Thoracic aorta (tissue), 2 donors: Measurements from ENCODE around the gene OARD1. TPM values are rescaled to one million over a fixed set of nuclear protein-coding genes. Genes with fewer than 3 reads are reported as not detected.

ENCODE experiments used
- ATAC-seq: fragments of 150-250 bp; one replicate; pipeline ENCODE4 v1.8.0; 2017; ENCODE audit warnings: low read depth; ENCODE audit not compliant: insufficient number of reproducible peaks, low FRiP score
- DNase-seq: peaks from one replicate; pipeline ENCODE4 v3.0.0-alpha.2; 2020; ENCODE audit warnings: low spot score
- H3K27ac ChIP-seq, 2 donors: fragments of 200-600 bp; sonication (generic); 1 replicate in 1 of 2; 2 replicates in 1 of 2; pipeline ENCODE4 v1.5.1; 2016; ENCODE audit warnings: mild to moderate bottlenecking in 2 of 2, moderate library complexity in 2 of 2
- H3K27me3 ChIP-seq: fragments of 200-600 bp; sonication (generic); replicated peaks from 2 replicates; pipeline ENCODE4 v1.6.0; 2016; ENCODE audit warnings: mild to moderate bottlenecking; ENCODE audit not compliant: insufficient read depth
- H3K36me3 ChIP-seq: fragments of 200-600 bp; sonication (generic); one replicate; pipeline ENCODE4 v1.5.1; 2016
- H3K4me1 ChIP-seq, 2 donors: fragments of 200-600 bp; sonication (generic); 1 replicate in 1 of 2; 2 replicates in 1 of 2; pipeline versions ENCODE4 v1.5.1 to v1.6.0; 2016; ENCODE audit warnings: low read depth in 2 of 2, mild to moderate bottlenecking in 1 of 2; ENCODE audit not compliant: control insufficient read depth in 1 of 2
- H3K4me3 ChIP-seq: fragments of 200-600 bp; sonication (generic); 2 replicates; pipeline ENCODE4 v1.5.1; 2016; ENCODE audit warnings: mild to moderate bottlenecking
- H3K9me3 ChIP-seq: fragments of 200-600 bp; sonication (generic); 2 replicates; pipeline ENCODE4 v1.5.1; 2016
- total RNA-seq, 2 donors: library from RNA; depleted of rRNA; stranded (reverse); fragments of >200 nt; gene quantifications; one replicate each; pipeline versions ENCODE4 v1.1.0 to v1.2.3, GENCODE V29; 2016
- TF ChIP-seq, protein P1 (sequence below): fragments of 200-600 bp; sonication (generic); IDR thresholded peaks from one replicate; pipeline ENCODE4 v1.5.1; 2019; ENCODE audit warnings: antibody characterized with exemption

Gene OARD1
- total RNA-seq, 2 donors from 2014 or later, result 3.1 to 15.0 TPM

- TF ChIP-seq, protein P1, sequence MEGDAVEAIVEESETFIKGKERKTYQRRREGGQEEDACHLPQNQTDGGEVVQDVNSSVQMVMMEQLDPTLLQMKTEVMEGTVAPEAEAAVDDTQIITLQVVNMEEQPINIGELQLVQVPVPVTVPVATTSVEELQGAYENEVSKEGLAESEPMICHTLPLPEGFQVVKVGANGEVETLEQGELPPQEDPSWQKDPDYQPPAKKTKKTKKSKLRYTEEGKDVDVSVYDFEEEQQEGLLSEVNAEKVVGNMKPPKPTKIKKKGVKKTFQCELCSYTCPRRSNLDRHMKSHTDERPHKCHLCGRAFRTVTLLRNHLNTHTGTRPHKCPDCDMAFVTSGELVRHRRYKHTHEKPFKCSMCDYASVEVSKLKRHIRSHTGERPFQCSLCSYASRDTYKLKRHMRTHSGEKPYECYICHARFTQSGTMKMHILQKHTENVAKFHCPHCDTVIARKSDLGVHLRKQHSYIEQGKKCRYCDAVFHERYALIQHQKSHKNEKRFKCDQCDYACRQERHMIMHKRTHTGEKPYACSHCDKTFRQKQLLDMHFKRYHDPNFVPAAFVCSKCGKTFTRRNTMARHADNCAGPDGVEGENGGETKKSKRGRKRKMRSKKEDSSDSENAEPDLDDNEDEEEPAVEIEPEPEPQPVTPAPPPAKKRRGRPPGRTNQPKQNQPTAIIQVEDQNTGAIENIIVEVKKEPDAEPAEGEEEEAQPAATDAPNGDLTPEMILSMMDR, result no peak
- Histone ChIP-seq H3K36me3 (no peaks in the 10 kb centered on the region), H3K4me3 (no peak overlapping the region), H3K4me1 (no peaks in the 10 kb centered on the region), H3K9me3 (no peaks in the 10 kb centered on the region), H3K27me3 (no peaks in the 10 kb centered on the region), H3K27ac (no peak overlapping the region)
- no peak for ATAC-seq
- DNase-seq, result no peak
Measured at GRCh38 chr6:41014780-41015179, 57.4 kb downstream of the OARD1 start.

Other genes starting within 250 kb of the OARD1 start
- gene UNC5CL, start 33.1 kb downstream of the OARD1 start, total RNA-seq, result 1 to 10 TPM; 2.2 to 7.9 TPM
- gene TSPO2, start 29.9 kb downstream of the OARD1 start, total RNA-seq, result not detected
- gene APOBEC2, start 19.2 kb downstream of the OARD1 start, total RNA-seq, result not detected
- 10 to 100 TPM in 1 of 2 donors, 1 to 10 TPM in 1; 9.2 to 20.6 TPM for gene NFYA, start 618 bp upstream of the OARD1 start, total RNA-seq
- 1 to 10 TPM in 1 of 2 donors, under 1 TPM in 1; 0.56 to 3.9 TPM for gene TREML1, start 82.0 kb upstream of the OARD1 start, total RNA-seq
- gene TREM2, start 90.8 kb upstream of the OARD1 start, total RNA-seq, result 10 to 100 TPM in 1 of 2 donors, 1 to 10 TPM in 1; 9.8 to 16.5 TPM
- gene TREML2, start 128.8 kb upstream of the OARD1 start, total RNA-seq, result under 1 TPM in 1 of 2 donors, not detected in 1; 0.49 TPM
- gene TREML4, start 156.0 kb upstream of the OARD1 start, total RNA-seq, result not detected
- 10 to 100 TPM in 1 of 2 donors, 1 to 10 TPM in 1; 3.1 to 11.7 TPM for gene TREM1, start 214.3 kb upstream of the OARD1 start, total RNA-seq